GM19043 (cell line): Measurements from ENCODE around the gene PRAMEF12.
"Not testable (repeated sequence)": the region's sequence is repeated elsewhere in the genome, so short reads cannot be mapped to it uniquely, and the experiment has no call there.

Experiments
- ATAC-seq: cut with Tn5 transposase; IDR thresholded peaks from one replicate; pipeline ENCODE4 v1.9.1; 2021; ENCODE audit warnings: low read depth; ENCODE audit not compliant: unreplicated experiment

PRAMEF12 gene

GRCh38 chr1:12769976-12770505, 3.5 kb upstream of the PRAMEF12 start:
- ATAC-seq, result no peak

- ATAC-seq, result no peak
Measured at GRCh38 chr1:12770620-12771019, 2.9 kb upstream of the PRAMEF12 start.

GRCh38 chr1:12771186-12771585, 2.4 kb upstream of the PRAMEF12 start:
- no peak for ATAC-seq

GRCh38 chr1:12772520-12772919, 1.0 kb upstream of the PRAMEF12 start:
- no peak for ATAC-seq

DNA sequence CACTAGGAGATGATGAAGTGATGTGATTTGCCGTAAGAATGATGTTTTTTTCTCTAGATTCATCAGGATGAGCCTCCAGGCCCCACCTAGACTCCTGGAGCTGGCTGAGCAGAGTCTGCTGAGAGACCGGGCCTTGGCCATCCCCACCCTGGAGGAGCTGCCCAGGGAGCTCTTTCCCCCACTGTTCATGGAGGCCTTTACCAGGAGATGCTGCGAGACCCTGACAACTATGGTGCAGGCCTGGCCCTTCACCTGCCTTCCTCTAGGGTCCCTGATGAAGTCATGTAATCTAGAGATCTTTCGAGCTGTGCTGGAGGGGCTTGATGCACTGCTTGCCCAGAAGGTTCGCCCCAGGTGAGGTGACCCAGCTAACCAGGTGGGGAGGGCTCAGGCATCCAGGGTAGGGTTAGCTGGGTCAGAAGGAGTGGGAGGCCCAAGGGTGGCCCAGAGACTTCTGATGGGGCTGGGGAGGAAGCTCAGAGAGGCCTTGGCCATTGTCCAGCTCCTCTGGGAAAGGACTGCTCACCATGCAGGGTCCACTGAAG, 1.3 kb downstream of the PRAMEF12 start:
- ATAC-seq, result no peak

DNA sequence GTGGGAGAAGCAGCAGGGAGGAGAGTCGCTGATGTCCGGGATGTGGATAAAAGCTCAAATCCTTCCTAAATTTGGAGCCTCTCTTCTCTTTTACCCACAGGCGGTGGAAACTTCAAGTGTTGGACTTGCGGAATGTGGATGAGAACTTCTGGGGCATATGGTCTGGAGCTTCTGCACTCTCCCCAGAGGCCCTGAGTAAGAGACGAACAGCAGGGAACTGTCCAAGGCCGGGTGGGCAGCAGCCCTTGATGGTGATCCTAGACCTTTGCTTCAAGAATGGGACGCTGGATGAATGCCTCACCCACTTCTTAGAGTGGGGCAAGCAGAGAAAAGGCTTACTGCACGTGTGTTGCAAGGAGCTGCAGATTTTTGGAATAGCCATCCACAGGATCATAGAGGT, 1.9 kb downstream of the PRAMEF12 start:
- ATAC-seq, result no peak

DNA sequence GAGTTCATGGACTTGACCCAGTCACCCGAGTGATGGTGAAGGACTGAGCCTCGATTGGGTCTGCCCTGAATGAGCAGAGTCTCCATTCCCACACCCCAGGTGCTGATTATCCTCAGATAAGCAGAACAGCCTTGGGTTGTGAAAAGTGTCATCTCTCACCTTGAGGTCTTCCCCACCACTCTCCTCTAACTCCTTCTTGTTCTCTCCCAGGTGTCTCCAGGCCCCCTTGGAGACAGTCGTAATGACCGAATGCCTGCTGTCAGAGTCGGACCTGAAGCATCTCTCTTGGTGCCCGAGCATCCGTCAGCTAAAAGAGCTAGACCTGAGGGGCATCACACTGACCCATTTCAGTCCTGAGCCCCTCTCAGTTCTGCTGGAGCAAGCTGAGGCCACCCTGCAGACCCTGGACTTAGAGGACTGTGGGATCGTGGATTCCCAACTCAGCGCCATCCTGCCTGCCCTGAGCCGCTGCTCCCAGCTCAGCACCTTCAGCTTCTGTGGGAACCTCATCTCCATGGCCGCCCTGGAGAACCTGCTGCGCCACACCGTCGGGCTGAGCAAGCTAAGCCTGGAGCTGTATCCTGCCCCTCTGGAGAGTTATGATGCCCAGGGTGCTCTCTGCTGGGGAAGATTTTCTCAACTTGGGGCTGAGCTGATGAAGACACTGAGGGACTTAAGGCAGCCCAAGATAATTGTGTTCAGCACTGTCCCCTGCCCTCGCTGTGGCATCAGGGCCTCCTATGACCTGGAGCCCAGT, 3.4 kb downstream of the PRAMEF12 start:
- ATAC-seq, result no peak

DNA sequence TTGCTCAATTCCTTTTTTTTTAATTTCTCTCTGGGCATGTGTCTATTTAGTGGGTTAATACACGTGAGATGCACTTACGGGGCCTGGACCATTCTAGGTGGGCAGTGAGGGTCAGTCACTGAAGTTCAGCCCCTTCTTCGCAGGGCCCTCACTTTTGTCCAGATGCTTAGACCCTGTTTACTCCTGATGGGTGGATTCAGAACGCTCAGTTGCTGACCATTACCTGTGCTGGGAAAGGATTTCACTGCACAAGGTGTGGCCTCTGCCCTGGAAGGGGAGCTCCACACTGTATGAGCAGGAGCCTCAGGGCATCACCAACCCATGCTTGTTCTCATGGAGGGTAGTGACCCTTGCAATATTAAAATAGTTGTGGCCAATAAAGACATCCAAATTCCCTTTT, 4.5 kb downstream of the PRAMEF12 start:
- no peak for ATAC-seq

DNA sequence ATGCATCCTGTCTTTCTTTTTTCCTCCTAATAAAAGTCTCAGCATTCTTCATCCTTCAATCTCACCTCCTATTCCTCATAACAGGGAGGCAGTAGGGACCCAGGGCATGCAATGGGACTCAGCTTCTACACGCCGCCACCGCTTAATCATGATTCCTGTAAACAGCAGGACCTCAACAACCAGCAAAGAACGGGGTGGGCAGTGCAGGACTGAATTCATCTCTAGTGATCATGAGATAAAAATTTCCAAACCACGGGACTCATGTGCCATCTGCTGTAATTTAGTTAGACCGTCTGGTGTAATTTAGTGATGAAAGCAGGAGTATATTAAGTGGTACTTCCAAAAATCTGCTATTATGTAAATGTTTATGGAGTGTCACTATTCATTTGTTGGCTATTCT, 5.4 kb downstream of the PRAMEF12 start:
- ATAC-seq, result no peak

DNA sequence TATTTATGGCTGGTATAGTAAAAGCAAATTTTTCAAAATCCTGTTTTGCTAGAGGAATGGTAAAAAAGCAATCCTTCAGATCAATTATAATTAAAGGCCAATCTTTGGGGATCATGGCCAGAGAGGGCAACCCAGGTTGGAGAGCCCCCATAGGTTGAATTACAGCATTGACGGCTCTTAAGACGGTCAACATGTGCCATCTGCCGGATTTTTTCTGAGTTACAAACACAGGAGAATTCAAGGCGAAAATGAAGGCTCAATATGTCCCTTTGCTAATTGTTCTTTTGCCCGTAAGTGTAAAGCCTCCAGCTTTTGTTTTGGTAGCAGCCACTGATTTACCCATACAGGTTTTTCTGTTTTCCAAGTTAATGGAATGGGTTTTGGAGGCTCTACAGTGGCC, 8.0 kb downstream of the PRAMEF12 start:
- not testable (repeated sequence) for ATAC-seq

DNA sequence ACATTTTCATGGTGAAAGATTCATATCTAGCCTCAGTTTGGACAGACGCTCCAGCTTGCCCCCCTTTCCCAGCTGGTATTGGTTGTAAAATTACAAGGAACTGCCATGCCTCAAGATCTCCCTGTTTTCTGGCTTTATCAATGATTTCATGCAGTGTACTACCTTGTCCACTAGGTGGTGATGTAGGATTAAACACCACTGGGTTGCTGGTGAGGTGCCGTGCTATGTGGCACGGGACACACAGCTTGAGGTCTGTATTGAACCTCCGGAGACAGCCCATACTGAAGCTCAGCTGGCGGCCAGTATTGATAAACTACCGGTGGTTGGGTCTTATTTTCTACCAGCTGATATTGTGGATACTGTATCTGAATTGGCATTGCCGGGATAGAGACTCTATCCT, 10.2 kb downstream of the PRAMEF12 start:
- not testable (repeated sequence) for ATAC-seq

DNA sequence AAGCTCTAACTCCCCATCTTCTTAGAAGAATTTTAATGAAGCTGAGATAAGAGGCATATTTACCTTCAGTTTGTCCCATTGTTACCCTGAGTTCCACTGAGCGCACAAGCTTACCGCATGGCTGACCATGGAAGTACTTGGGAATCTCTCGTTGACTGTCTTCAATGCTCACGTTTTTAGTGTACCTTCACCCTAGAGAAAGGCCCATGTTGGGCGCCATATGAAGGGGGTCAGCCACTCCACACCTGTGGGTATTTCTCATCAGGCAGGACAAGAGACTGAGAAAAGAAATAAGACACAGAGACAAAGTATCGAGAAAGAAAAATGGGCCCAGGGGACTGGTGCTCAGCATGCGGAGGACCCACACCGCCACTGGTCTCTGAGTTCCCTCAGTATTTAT, 11.2 kb downstream of the PRAMEF12 start:
- ATAC-seq, result not testable (repeated sequence)

DNA sequence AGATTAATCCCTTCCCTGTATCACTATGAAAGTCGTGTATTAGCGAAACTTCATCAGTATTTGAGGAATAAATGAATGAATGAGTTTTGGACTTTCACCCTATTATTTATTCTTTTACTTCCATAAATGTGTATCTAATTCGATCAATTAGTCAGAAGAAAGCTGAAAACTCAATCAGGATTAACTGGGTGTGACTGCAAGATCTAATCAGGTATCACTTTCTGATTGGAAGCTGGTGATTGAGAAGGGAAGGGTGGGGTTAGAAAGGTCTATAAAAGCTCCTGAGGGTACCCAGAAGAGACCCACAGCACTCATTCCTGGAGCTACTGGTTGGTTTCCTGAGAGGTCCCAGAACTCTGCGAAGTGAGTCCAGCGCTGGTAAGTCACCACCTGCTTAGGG, 17.6 kb downstream of the PRAMEF12 start, which contains the start of gene PRAMEF1:
TSS of gene PRAMEF1 (plus strand) at position 301 of the 400 bp plus-strand sequence. CDS start 1,831 bp downstream, outside the sequence.
- not testable (repeated sequence) for ATAC-seq

DNA sequence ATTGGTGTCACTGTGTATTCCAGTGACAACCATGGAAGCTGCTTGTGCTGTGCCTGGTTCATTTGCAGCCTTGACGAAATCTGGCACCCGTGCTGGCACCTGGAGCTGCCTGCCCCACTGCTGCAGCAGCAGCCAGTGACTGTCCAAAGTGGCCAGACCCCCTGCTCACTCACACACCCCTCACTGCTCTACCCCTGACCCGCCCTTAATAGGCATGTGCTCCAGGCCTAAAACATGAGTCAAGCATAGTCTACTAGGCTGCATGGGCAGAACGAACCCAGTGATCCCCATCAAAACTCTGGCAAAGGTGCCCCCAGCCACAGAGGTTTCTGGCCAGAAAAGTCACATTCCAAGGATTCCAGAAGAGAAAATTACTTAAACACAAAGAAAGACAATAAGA, 25.4 kb downstream of the PRAMEF12 start:
- ATAC-seq, result no peak

GRCh38 chr1:12799730-12800129, 26.2 kb downstream of the PRAMEF12 start:
- ATAC-seq, result no peak

DNA sequence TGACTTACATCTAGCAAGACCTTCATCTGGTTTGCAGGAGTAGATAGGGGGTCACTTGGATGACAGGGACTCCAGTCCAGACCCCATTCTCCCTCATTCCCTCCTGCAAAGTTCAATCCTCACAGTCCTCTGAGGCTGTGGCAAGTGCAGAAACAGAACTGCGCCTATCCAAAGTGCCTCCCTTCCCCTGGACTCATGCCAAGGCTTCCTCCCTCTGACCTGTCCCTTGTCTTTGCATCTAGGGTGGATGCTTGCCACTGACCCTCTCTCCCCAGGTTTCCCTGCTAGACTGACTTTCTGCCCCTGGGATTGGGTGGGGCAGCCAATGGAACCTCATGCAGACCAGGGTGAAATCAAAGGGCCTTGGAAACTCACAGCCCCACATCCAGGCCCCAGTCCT, 36.4 kb downstream of the PRAMEF12 start:
- ATAC-seq, result no peak

DNA sequence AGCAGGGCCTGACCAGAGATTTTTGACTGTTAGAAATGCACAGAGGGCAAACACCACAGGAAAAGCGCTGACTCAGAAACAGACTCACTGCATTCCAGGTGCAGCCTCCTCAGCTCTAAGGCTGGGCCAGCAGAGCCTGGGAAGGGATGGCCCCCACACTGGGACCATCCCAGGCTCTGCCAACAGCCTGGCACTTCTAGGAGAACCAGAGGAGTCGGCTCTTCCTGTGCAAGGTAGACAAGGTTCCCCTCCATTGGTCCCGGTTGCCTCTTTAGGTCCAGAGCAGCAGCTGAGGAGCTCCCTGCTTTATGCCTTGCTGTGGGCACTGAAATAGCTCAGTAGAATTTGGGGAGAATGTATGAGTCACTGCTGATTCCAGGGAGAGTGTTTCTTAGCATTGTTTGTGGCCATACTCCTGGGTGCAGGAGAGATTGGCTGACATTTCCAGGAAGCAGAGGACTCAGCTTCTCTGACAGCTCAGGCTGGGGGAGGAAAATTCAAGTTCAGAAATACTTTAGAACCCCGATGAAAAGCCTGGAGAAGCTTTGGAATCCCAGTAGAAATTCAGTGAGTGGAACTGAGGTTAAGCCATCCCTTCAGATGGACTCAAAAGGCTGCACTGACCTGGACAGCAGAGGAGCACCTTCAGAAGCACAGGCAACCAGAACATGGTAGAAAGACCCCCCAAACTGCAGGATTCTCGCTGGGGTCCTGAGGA, 37.3 kb downstream of the PRAMEF12 start:
- no peak for ATAC-seq

DNA sequence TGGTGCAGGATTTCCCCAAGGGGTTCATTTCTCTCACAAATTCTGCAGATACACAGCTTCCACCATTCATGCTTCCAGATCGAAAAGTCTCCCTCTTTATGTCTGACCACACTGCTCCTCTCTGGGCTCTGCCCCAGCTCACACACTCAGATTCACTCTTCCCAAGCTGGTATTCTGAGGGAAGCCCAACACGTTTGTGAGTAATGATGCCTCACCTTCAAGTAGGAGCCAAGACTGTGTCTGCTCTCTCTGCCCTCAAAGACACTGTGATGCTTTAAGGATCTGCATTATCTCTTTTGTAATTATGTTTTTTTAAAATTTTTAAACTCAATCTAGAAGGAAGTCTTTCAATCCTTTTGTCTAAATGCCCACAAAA, 37.9 kb downstream of the PRAMEF12 start:
- no peak for ATAC-seq

DNA sequence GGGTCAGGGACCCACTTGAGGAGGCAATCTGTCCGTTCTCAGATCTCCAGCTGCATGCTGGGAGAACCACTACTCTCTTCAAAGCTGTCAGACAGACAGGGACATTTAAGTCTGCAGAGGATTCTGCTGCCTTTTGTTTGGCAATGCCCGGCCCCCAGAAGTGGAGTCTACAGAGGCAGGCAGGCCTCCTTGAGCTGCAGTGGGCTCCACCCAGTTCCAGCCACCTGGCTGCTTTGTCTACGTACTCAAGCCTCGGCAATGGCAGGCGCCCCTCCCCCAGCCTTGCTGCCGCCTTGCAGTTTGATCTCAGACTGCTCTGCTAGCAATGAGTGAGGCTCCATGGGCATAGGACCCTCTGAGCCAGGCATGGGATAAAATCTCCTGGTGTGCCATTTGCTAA, 45.5 kb downstream of the PRAMEF12 start:
- ATAC-seq, result not testable (repeated sequence)
